ENCODE measurements around the gene DPYD. TPM values are rescaled to one million over a fixed set of nuclear protein-coding genes. Genes with fewer than 3 reads are reported as not detected.

The DPYD gene
- total and polyA plus RNA-seq, 11 donors = 2.6 to 38.4 (median 7.8) TPM

- TF ChIP-seq CTCF (IDR thresholded peaks at IDR 0.05) (no peak), POLR2A (IDR thresholded peaks at IDR 0.05) (no peak)
- no peak overlapping the region for H3K4me3 ChIP-seq
- ATAC-seq (no peak), DNase-seq (no peak)
- H3K27me3 ChIP-seq = no peaks in the 10 kb centered on the region
- H3K4me1 ChIP-seq = no peaks in the 10 kb centered on the region
- 72 to 91% (median 79%) methylated on average over 2 of the region's 2 CpGs for WGBS, 4 donors
- H3K9me3 ChIP-seq = no peaks in the 10 kb centered on the region
- peaks cover 0 to 18% (median 0%) of the 10 kb centered on the region in 9 donors for H3K36me3 ChIP-seq
- H3K27ac ChIP-seq = no peak overlapping the region
- intact Hi-C loops (cut with DNase I) = no loop called here
Measured at GRCh38 chr1:97451944-97452343, 468.9 kb downstream of the DPYD start.

- 89 to 90% (median 89%) methylated on average over 7 of the region's 7 CpGs for WGBS, 4 donors
- TF ChIP-seq POLR2A (IDR thresholded peaks at IDR 0.05) (no peak), CTCF (IDR thresholded peaks at IDR 0.05) (no peak)
- Histone ChIP-seq H3K4me3 (no peak overlapping the region), H3K9me3 (no peaks in the 10 kb centered on the region), H3K36me3 (peaks cover 0 to 20% (median 0%) of the 10 kb centered on the region in 9 donors), H3K27ac (no peak overlapping the region), H3K27me3 (no peaks in the 10 kb centered on the region), H3K4me1 (no peaks in the 10 kb centered on the region)
- DNase-seq (no peak), ATAC-seq (no peak)
- intact Hi-C loops (cut with DNase I) = no loop called here
Measured at GRCh38 chr1:97451046-97451826, 469.6 kb downstream of the DPYD start.

GRCh38 chr1:97441966-97442365, 478.9 kb downstream of the DPYD start:
- no peaks in the 10 kb centered on the region for H3K9me3 ChIP-seq
- intact Hi-C loops (cut with DNase I) = no loop called here

GRCh38 chr1:97433824-97434177, 487.0 kb downstream of the DPYD start:
- TF ChIP-seq POLR2A (IDR thresholded peaks at IDR 0.05) (no peak), CTCF (IDR thresholded peaks at IDR 0.05) (no peak)
- no peak overlapping the region for H3K4me3 ChIP-seq
- ATAC-seq = no peak
- intact Hi-C loops (cut with DNase I) = no loop called here
- no peaks in the 10 kb centered on the region for H3K4me1 ChIP-seq
- WGBS, 4 donors = 59 to 71% (median 66%) methylated on average over 2 of the region's 2 CpGs
- no peaks in the 10 kb centered on the region for H3K9me3 ChIP-seq
- no peak for DNase-seq
- no peak overlapping the region for H3K27ac ChIP-seq
- H3K27me3 ChIP-seq = no peaks in the 10 kb centered on the region
- no peaks in the 10 kb centered on the region for H3K36me3 ChIP-seq

More at GRCh38 chr1:97441966-97442365, 478.9 kb downstream of the DPYD start:
- no peak for TF ChIP-seq CTCF (IDR thresholded peaks at IDR 0.05)
- no peak for TF ChIP-seq POLR2A (IDR thresholded peaks at IDR 0.05)
- no peak overlapping the region for H3K27ac ChIP-seq
- no peak overlapping the region for H3K4me3 ChIP-seq
- no peaks in the 10 kb centered on the region for H3K27me3 ChIP-seq
- ATAC-seq (no peak), DNase-seq (no peak)
- H3K36me3 ChIP-seq = peaks cover 0 to 2% (median 0%) of the 10 kb centered on the region in 9 donors
- no peaks in the 10 kb centered on the region for H3K4me1 ChIP-seq
